Stimulated activated CD8-positive, alpha-beta memory T cell treated with anti-CD3 and anti-CD28 coated beads, Interleukin-12 subunit alpha, Interleukin-12 subunit beta, amount 100 ng/mL, for 24 hours (primary cell): Measurements from ENCODE around the gene SORCS1.

Experiments used
- DNase-seq: peaks from one replicate; pipeline ENCODE4 v3.0.0-alpha.2; 2020; ENCODE audit errors: extremely low read depth

SORCS1 gene

DNA sequence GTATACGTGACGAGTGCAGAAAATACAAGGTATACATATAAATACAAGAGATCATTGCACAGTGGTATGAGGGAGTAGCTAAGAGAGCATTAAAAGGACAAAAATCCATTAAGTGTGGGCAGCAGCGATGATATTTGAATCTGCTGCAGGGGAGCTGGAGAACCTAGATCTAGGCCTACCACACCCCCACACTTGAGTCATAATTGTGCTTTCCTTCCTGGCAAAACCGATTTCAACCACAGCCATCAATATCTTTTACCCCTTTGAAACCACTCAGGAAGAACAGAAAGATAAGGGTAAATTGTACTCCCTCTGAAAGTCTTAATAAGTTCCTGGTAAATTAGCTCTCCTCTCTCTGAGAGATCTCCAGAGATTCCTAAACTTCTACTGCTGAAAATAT is 345.0 kb downstream of the SORCS1 start:
- no peak for DNase-seq

DNA sequence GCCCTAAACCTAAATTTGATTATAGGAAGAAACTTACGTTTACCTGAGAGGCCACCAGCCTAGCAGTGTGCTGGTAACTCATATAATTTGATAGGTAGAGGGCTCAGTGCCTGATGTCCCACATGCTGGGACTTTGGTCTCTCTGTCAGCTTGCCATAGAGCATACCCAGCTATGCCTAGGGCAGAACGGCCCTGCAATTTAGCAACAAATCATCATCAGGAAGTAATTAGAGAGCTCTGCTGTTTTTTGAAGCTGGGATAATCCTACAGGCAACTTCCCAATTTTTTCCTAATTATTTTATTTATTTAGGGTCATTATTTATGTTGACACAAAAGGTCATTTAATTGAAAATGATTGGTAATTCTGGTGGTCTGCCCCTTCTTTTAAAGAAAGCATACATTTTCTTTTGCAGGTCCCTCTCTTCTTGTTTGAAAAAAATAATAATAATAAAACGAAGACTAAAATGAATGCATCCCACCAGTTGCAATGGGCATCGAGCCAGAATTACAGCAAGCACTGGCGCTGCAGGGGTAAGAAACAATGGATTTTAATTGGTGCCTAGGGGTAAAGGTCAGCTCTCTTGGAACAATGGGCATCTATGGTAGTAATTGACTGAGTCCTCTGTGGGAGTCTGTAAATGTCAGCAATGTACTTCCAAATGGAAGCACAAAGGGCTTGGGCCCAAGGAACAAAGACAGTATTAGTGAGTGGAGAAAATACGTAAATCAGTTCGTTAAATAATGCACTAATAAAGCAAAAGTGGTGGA is 348.0 kb downstream of the SORCS1 start:
- DNase-seq = no peak

DNA sequence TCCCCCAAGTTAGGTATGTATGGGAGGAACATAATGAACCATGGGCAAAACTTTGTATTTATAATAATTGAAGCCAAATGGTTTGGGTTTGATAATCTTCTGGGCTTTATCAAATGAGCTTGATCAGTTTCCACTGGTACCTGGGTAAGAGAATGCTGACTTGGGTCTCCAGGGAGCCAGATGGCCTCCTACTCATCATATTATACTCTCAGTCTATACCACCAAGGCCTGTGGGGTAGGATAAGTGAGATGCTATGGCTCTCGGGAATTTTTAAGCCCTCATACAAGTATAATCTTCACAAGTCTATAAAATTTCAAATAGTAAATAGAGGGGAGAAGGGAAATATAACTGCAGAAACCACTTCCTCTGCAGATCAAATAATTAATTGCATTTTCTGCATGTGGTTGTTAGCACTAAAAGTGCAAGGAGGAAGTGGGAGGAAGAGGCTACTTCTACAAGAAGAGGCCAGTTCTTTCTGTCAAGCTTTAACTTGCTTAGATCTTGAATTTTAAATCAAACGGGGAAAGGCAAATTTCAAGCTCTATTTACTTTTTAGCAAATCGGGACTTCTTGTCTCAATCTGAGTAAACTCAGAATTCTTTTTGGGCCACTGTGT is 349.0 kb downstream of the SORCS1 start:
- no peak for DNase-seq

DNA sequence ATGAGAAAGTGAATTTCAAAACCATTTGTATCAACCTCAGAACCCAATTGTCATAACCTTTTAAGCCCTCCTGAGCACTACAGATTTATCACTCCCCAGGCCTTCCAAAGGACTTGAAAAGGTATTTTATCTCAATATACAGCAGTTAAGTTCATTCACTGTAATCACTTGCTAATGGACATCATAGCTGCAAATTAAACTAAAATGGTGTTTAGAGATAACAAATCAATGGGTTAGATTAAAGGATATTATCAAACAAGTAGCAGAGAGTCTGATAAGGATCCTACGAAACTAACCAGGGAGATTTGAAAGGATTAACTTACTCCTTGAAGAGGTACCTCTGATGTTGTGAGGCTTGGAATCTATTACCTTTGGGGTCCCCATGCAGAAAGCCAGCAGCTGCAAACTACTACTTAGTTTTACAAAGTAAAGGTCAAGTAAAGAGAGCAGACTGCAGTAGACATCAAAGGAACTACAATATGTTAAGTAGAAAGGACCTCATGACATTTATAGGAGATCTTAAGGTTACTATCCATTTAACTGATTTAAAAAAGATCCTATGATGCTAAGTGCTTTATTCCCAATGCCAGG is 359.4 kb downstream of the SORCS1 start:
- DNase-seq = no peak

DNA sequence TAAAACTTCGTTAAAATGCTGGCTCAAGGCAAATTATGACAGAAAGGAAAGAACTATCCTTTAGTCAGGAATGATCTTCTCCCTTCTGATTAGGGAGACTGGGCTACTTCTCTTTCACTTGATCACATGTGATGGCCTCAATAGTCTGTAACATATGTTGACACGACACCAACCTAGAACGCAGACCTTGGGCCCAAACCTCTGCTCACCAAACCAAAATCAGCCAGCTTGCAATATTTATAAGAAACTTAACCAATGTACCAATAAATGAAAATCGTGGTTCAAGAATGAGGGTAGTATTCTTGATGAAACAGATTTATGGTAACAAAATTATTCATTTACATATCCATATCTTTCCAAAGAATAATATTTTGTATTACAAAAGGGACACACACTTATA is 361.6 kb downstream of the SORCS1 start:
- DNase-seq = no peak

DNA sequence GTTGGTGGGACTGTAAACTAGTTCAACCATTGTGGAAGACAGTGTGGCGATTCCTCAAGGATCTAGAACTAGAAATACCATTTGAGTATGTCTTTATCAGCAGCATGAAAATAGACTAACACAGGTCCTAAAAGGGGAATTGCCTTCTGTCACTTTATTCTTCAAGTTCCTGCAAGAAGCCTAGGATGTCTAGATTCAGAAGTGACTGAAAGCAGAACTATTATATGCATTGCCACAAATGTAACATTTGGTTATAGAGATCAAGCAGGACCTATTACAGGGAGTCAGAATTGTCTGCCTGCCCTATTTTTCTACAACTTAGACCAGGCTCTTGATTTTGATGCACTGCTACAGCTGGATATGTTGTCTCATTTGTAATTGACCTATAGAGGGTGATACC is 364.7 kb downstream of the SORCS1 start:
- DNase-seq = no peak

DNA sequence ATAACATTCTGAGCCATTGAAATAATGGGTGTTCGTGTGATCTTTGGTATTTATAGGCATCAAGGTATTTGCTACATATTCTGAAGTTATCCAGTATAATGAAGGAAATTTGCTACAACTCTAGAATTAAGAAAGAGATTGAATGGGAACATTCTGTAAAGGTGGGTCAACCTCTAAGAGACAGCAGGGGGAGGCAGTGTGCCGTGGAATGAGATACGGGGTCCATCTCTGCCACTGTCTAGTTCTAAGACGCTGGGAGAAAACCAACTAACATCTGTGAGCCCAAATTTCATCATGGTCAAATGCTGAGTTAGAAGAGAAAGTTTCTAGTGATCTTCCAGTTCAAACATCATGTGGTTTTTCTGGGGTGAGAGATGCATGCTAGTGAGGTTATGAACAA is 368.9 kb downstream of the SORCS1 start:
- DNase-seq = no peak

DNA sequence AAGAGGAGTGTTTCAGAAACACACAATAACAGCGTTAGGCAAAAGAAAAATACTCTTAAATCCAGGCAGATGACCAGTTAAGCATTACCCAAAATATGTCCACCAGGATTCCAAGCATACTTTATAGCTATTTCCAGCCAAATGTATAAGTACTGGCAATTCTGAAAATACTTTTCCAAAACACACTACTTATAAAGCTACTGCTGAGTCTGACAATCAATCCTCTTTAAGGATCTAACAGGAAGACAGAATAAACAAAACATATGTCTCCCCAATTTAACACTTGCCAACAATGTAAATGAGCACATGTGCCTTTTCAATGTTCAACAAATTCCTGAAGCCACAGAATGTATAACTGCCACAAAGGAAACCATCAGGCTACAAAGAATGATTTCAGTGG is 370.9 kb downstream of the SORCS1 start:
- DNase-seq = no peak

DNA sequence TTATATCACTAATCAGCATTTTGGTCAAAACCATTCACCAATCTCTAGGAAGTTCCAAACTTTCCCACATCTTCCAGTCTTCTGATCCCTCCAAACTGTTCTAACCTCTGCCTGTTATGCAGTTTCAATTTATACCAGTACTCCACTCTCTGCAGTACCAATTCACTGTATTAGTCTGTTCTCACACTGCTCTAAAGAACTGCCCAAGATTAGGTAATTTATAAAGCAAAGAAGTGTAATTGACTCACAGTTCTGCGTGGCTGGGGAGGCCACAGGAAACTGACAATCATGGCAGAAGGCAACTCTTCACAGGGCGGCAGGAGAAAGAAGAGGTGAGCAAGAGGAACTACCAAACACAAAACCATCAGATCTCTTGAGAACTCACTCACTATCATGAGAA is 374.9 kb downstream of the SORCS1 start:
- DNase-seq = no peak

DNA sequence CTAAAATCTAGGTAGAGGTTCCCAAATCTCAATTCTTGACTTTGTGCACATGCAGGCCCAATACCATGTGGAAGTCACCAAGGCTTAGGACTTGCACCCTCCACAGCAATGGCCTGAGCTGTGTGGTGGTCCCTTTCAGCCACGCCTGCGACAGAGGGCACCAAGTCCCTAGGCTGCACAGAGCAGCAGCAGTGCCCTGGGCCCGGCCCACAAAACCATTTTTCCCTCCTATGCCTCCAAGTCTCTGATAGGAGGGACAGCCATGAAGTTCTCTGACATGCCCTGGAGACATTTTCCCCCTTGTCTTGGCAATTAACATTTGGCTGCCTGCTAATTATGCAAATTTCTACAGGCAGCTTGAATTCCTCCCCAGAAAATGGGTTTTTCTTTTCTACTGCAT is 375.5 kb downstream of the SORCS1 start:
- DNase-seq = no peak

DNA sequence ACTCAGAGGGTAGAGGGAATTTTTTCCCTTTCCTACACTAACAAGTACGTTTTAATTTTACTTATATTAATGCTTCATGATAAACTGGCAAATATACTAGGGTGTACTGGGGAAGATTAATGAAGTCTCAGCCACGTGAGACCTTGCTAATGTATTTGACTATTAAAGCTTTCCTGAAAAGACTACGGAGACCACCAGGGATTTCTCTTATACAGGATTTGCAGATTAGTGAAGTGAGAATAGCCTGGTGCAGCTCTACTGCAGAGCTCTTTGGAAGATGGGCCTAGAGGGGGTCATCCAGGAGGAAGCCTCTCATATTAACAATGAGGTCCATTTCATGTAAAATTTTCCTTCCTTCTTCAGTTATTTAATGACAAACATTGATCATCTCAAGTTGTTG is 379.0 kb downstream of the SORCS1 start:
- no peak for DNase-seq

DNA sequence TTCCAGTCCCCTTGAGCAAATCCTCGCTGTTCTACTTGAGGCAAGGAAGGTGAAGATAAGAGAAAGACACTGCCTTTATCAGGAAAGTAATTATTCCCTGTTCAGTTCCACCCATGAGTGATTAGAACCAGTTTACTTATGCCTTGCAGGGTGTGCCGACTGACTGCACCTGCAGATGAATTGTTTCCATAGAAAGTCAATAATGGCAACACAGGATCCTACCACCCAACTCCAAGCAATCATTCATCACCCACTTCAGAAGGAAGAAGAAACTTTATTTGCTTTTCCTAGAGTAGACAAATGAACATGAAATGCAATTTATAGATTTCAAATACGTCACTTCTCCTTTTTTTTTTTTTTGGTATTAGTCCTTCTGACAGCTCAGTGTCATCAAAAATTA is 383.9 kb downstream of the SORCS1 start:
- no peak for DNase-seq

DNA sequence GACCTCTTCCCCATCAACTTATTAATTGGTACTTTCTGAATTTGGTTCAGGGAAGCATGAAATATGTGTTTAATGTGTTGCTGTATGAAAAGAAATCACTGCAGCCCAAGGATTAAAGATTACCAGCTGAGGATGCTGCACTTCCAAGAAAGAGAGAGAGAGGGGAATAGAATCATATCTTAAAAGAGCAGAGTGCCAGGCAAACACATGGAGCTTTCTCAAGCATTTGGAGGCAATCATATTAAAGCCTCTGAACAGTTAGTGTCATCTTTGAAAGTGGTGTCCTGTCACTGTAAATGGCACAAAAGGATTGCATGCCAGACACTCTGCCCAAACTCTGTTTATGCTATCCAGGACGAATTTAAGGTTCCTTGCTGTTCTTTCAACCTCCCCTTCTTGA is 386.7 kb downstream of the SORCS1 start:
- DNase-seq = no peak

DNA sequence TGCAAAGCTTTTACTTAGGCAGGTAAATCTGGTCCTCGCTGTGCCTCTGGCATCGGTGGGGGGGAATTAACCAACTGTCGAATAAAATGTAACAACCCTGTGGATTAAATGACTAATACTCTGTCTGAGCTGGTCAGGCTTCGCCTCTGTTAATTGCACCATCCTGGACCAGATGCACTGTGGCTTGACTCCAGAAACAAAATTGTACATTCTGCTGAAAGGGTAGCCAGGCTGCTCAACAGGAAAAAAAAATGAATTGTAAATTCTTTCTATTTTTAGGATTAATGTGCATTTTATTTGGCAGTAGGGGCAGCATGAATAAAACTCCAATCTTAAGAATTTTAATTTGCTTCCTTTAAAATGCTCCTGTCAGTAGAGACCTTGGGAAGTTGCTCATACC is 389.4 kb downstream of the SORCS1 start:
- DNase-seq = no peak

DNA sequence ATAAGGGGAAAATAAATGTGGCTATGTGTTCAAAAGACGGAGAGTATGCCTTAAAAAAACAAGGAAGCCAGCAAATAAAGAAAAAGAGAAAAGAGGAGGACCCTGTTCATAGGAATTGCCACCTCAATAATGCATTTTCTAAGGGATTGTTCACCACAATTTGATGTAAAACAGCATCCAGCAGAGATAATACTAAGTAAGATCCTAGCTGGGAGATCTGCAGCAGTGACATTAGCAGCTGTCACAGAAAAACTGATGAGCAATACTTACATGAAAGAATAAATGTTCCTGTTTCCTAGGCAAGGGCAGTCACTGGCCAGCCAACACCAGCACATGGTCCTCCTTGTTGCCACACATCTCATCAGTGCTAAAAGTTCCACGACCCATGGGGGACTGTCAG is 391.5 kb downstream of the SORCS1 start:
- no peak for DNase-seq

DNA sequence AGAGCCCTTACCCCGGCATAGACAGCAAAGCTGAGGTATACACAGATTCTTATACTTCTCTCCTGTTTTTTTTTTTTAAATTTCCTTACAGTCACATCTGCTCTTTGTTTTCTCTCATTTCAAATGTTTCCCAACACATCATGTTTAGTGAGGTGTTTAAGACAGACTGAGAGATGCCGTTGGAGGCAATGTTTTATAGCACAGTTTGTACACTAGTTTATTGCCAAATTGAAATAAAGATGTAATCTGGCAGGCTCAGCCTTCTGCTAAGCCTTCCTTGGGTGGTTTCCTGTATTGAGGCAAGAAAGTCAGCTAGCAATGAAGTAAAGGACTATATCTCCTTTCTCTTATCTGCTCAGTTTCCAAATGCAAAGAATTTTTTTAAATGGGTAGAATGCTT is 393.4 kb downstream of the SORCS1 start:
- no peak for DNase-seq

DNA sequence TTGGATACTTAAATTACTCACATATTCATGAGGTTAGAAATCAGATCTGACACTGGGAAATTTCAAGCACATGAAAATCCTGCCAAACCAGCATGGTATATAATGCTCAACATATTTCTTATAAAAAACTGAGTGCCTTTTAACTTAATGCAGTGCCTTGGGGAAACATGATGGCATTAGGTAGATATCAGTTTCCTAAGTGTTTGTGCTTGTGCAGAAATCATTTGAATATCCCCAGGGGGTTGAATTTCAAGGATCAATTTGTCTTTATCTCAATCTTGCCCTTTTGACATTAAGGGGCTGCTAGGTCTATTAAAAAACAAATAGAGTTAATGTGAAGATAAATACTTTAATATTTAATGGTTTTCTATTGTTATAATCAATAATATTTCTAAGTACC is 396.3 kb downstream of the SORCS1 start:
- DNase-seq = no peak

DNA sequence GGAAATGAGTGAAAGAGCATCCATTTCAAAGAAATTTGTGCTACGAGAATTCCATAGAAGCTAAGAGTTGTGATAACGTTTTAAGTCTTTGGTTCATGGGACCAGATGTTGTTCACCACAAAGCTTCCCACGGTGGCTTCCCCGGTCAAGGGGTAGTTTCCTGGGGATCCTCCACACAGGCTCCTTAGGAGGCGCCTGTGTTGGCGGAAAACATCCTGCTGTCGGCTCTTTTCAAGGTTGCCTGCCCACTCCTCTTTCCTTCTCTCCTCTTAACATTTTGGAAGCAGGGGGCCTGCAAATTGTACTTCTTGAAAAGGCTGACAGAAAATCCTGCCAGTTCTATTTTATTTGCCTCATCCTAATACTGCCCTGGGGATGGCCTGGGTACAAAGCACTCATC is 398.6 kb downstream of the SORCS1 start:
- DNase-seq = no peak

DNA sequence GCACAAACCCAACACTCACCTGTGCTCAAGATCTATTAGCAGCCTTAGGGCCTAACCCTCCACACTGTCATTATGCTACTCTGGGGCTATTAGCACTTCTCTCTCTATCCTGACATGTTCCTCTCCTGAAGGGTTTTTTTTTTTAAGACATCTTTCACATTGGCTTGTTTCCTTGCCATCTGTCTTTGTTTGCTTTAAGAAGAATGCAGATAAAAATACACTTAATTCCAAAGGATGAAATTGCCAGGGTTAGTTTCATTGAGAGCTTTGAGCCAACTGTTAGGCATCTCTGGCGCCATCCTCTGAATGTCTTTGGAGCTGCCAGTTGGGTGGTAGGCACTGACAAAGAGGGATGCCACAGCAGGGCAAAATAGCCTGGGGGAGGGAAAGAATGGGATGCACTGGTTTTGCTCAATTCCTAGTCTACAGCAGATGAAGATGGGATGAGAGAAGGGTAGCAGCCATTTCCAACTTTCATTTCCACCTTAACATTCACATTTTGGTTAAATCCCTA is 399.2 kb downstream of the SORCS1 start:
- no peak for DNase-seq

DNA sequence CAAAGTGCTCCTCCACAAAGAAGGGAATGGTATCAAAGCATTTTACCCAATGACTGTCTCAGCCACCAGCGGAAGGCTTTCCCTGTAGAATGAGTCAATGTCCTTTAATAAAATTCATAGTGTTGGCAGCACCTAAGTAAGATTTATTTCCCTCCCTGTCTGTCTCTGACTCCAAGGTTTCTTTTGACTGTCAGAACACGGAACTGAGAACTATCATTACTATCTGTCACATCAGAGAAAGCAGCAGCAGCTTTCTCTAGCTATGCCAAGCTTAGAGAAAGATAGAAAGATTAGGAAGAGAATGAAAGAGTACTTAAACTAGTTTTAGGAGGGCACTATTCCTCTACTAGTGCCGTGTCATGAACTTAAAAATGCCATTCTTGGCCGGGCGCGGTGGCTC is 400.1 kb downstream of the SORCS1 start:
- no peak for DNase-seq

DNA sequence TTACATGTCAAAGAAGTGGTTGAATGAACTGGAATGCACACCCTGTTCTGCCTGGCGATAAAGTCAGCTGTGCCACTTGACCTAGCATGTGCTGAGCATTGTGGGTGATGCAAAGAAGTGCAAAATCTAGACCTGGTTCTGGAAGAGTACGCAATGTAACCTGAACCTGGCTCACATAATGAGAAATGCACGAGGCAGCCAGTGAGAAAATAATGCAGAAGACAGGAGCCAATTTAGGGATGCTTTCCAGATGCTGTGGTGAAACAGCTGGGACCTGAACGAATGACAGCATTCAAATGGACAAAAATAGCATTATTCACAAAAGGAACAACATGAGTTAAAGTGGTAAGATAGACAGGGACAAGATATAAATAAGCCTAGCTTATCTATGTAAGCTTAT is 402.6 kb downstream of the SORCS1 start:
- DNase-seq = no peak

DNA sequence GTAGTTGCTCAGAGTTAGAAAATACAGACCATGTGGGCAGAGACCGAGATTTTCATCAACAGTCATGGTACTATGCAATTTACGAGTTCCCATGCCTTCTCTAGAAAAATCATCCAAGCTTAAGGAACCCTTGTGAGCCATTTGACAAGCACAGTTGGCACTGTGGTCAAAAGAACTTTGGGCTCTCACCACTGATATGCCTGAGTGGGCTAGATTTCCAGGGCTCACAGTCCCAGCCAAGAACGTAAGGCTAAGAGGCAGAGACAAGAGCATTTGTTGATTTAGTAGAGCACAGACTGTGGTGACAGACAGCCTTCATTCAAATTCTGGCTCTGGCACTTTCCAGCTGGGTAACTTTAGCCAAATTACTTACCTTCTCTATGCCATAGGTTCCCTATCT is 407.0 kb downstream of the SORCS1 start:
- DNase-seq = no peak

DNA sequence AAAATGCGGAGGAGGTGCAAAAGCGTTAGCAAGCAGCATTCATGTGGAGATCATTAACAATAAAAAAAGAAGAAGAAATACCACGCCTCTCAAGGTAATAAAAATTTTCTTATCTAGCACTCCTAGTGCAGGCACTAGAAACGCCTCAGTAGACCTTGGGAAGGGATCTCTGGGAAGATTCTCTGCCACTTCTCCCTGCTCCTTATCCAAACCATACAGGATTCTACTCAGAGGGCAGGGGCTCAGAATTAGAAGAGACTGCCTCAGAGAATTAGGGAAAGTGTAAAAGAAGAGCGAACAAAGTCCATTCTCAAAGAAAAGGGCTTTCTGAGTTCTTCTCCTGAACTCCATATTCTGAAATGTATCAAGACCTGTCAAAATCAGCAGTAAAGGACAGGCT is 413.4 kb downstream of the SORCS1 start:
- DNase-seq = no peak
